ENCODE results near the gene WDR64.
"Not testable (repeated sequence)": the region's sequence is repeated elsewhere in the genome, so short reads cannot be mapped to it uniquely, and the experiment has no call there.

Gene WDR64

DNA sequence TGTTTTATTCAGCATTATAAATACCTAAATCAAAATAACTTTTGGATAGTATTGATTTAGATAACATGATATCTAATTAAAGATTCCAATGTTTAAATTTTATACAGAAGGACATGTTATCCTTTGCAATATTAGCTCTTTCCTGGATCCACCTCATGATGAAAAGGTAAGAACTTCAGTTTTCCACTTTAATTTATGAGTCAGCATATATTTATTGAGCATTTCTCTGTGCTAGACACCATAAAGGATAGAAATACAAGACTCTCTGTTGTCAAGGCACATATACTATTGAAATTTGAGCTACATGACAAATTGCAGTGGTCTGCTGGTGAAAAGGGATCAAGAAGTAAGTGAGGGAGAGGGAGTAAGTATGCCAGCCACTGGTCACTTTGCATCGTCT lies 127.8 kb downstream of the WDR64 start:
- TF ChIP-seq, protein P1, sequence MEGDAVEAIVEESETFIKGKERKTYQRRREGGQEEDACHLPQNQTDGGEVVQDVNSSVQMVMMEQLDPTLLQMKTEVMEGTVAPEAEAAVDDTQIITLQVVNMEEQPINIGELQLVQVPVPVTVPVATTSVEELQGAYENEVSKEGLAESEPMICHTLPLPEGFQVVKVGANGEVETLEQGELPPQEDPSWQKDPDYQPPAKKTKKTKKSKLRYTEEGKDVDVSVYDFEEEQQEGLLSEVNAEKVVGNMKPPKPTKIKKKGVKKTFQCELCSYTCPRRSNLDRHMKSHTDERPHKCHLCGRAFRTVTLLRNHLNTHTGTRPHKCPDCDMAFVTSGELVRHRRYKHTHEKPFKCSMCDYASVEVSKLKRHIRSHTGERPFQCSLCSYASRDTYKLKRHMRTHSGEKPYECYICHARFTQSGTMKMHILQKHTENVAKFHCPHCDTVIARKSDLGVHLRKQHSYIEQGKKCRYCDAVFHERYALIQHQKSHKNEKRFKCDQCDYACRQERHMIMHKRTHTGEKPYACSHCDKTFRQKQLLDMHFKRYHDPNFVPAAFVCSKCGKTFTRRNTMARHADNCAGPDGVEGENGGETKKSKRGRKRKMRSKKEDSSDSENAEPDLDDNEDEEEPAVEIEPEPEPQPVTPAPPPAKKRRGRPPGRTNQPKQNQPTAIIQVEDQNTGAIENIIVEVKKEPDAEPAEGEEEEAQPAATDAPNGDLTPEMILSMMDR (IDR thresholded peaks at IDR 0.05; ENCODE audit: insufficient read depth, missing control alignments): no peak
- no peak for FAIRE-seq
- DNase-seq (ENCODE audit: insufficient read length, low spot score): no peak

DNA sequence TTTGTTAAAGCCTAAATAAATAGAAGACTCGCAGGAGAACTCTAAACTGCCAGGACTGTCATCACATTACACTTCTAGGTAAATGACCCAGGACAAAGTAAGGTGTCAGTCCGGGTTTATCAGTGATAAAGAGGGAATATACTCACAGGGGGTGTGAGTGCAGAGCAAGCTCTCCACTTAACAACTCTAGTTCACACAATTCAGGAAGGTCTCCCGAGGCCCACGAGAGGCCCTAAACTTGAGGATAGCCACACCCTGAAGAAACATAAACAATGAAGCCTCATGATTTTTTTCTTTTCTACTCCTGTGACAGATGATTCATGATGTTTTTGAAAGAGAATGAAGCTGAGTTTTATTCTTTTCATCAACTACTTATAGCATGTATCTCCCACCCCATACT lies 130.3 kb downstream of the WDR64 start:
- TF ChIP-seq, protein P1 (IDR thresholded peaks at IDR 0.05; ENCODE audit: insufficient read depth, missing control alignments): no peak
- DNase-seq (ENCODE audit: insufficient read length, low spot score) (no peak), FAIRE-seq (no peak)

DNA sequence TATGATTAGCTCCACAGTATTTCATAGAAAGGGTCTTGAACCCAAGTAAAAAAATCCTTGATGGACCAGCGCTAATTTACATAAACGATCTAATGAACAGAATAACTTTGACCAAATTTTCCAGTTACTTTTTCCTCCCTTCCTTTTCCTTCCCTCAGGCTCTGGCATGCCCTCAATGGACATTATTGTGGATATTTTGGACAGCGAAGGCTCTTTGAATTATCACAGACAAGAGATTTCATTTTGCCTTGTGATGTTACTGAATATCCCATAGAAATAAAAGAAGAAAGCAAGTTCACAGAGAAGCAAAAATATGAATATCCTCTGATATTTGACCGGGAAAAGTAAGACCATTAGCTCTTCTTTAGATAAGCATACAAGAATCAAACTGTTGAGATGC lies 135.6 kb downstream of the WDR64 start:
- no peak for DNase-seq (ENCODE audit: insufficient read length, low spot score)
- FAIRE-seq: no peak
- TF ChIP-seq, protein P1 (IDR thresholded peaks at IDR 0.05; ENCODE audit: insufficient read depth, missing control alignments): no peak

DNA sequence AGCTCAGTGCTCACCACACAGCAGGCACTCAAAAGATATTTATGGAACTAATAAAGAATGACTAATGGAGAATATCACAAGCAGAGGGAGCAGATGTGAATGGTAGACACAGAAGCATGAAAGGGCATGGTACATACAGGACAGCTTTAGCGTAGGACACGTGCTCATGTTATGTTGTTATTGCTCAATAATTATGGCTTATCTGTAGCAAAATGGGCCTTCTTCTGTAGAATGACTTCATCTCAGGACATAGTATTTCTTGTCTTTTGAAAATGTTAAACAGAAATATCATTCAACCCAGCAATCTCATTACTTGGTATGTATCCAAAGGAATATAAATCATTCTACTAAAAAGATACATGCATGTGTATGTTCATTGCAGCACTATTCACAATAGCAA lies 137.0 kb downstream of the WDR64 start:
- no peak for DNase-seq (ENCODE audit: insufficient read length, low spot score)
- TF ChIP-seq, protein P1 (IDR thresholded peaks at IDR 0.05; ENCODE audit: insufficient read depth, missing control alignments): no peak
- no peak for FAIRE-seq

DNA sequence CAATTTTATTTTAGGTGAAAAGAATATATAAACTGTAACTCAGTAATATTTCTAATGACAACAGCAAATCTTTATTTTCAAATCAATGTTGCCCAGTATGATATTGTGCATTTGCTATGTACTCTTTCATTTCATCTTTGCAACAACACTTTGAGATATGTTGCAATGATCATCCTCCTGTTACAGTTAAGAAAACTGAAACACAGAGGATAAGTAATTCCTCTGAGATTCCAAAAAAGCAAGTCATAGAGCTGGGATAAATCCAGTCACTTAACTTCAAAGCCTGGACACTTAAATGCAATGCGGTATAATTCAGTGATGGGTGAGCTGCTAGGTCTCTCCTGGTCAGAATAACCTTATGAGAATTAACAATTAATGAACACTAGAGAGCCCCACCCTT lies 147.3 kb downstream of the WDR64 start:
- no peak for FAIRE-seq
- TF ChIP-seq, protein P1 (IDR thresholded peaks at IDR 0.05; ENCODE audit: insufficient read depth, missing control alignments): no peak
- DNase-seq (ENCODE audit: insufficient read length, low spot score): no peak

DNA sequence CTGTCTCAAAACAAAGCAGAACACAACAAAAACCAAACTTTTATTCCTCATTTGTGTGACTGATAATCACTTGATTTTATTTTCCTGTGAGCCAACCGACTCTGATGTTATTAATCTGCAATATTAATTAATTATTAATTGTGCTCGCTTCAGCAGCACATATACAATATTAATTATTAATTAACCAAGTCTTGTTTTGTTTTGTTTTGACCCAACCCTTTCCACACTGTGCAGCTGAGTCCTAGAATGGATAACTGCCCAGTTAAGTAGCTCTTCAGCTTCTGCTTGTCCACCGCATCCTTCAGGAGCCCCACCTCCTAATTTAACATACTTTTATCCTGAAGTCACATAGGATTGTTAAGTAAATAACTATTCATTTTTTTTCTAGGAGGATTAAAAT lies 148.6 kb downstream of the WDR64 start:
- DNase-seq (ENCODE audit: insufficient read length, low spot score): no peak
- FAIRE-seq: no peak

DNA sequence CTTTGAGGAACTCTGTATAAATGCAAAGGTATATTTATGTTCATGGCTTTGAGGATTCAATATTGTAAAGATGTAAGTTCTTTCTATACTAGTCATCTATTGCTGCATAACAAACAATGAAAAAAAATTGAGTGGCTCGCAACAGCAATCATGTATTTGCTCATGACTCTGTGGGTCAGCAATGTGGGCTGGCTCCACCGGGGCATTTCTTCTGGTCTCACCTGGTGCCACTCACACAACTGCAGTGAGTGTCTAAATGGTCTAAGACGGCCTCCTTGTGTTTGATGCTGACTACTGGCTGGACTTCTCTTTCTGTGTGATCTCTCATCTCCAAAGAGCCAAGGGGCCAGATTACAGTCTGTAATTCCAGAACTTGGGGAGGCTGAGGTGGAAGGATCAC lies 150.8 kb downstream of the WDR64 start:
- FAIRE-seq (no peak), DNase-seq (ENCODE audit: insufficient read length, low spot score) (no peak)
- TF ChIP-seq, protein P1 (IDR thresholded peaks at IDR 0.05; ENCODE audit: insufficient read depth, missing control alignments): no peak

More for the DNA sequence above, 148.6 kb downstream of the WDR64 start:
- TF ChIP-seq, protein P1 (IDR thresholded peaks at IDR 0.05; ENCODE audit: insufficient read depth, missing control alignments): no peak

DNA sequence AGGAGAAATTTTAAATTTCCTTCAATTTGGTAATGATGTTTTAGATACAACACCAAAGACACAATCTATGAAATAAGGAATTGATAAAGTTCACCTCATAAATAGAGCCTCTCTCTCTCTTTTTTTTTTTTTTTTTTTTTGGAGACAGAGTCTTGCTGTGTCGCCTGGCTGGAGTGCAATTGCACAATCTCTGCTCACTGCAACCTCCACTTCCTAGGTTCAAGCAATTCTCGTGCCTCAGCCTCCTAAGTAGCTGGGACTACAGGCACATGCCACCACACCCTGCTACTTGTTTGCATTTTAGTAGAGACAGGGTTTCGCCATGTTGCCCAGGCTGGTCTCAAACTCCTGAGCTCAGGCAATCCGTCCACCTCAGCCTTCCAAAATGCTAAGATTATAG lies 152.6 kb downstream of the WDR64 start:
- not testable (repeated sequence) for FAIRE-seq

More for the DNA sequence above, 152.6 kb downstream of the WDR64 start:
- not testable (repeated sequence) for DNase-seq (ENCODE audit: insufficient read length, low spot score)

Measured in D721Med (cell line).